GM18502 (cell line): ENCODE measurements around the gene COMMD3.

Experiments
- ATAC-seq: cut with Tn5 transposase; IDR thresholded peaks from one replicate; pipeline ENCODE4 v1.9.1; 2021; ENCODE audit warnings: mild to moderate bottlenecking; ENCODE audit not compliant: unreplicated experiment, poor library complexity

The COMMD3 gene

GRCh38 chr10:22319547-22319979 lies 3.4 kb downstream of the COMMD3 start:
- ATAC-seq: no peak

- ATAC-seq: no peak
These were observed 3.9 kb downstream of the COMMD3 start for GRCh38 chr10:22319980-22320558.

- peak; percentile 24 for ATAC-seq
These were observed 4.5 kb downstream of the COMMD3 start, which contains the start of gene BMI1 for GRCh38 chr10:22320591-22321155. BMI1 (plus strand) TSS chr10:22321099; CDS start chr10:22326450, 5,351 bp downstream.

- ATAC-seq: peak; percentile 22
These were observed 5.2 kb downstream of the COMMD3 start for GRCh38 chr10:22321156-22321923.

- ATAC-seq: no peak
These were observed 5.9 kb downstream of the COMMD3 start for GRCh38 chr10:22321924-22322640.

- no peak for ATAC-seq
These were observed 6.5 kb downstream of the COMMD3 start for GRCh38 chr10:22322641-22323160.

- no peak for ATAC-seq
These were observed 7.5 kb downstream of the COMMD3 start for GRCh38 chr10:22323538-22324305.

GRCh38 chr10:22324413-22324812 lies 8.2 kb downstream of the COMMD3 start:
- no peak for ATAC-seq

- no peak for ATAC-seq
These were observed 8.7 kb downstream of the COMMD3 start for GRCh38 chr10:22324893-22325271.

GRCh38 chr10:22325272-22326144 lies 9.3 kb downstream of the COMMD3 start:
- peak; percentile 45 for ATAC-seq

GRCh38 chr10:22326145-22326702 lies 10.0 kb downstream of the COMMD3 start:
- ATAC-seq: no peak

- no peak for ATAC-seq
These were observed 13.0 kb downstream of the COMMD3 start for GRCh38 chr10:22329150-22329549.

- no peak for ATAC-seq
These were observed 16.0 kb downstream of the COMMD3 start for GRCh38 chr10:22332116-22332692.

GRCh38 chr10:22333167-22333974 lies 17.2 kb downstream of the COMMD3 start:
- ATAC-seq: no peak

GRCh38 chr10:22333975-22334282 lies 17.7 kb downstream of the COMMD3 start:
- no peak for ATAC-seq

GRCh38 chr10:22334414-22335172 lies 18.4 kb downstream of the COMMD3 start:
- no peak for ATAC-seq
